Measurements from ENCODE around the gene TAS2R20. TPM values are rescaled to one million over a fixed set of nuclear protein-coding genes. Genes with fewer than 3 reads are reported as not detected.

Gene TAS2R20
- total RNA-seq: 20.5 TPM

GRCh38 chr12:10998204-10998603 is at the start of gene TAS2R20:
TAS2R20 (minus strand) TSS chr12:10998304; CDS start chr12:10997875, 429 bp downstream.

GRCh38 chr12:11031307-11031706 is 33.2 kb upstream of the TAS2R20 start, which contains the start of gene TAS2R31:
TAS2R31 (minus strand) TSS chr12:11031407; CDS start chr12:11031335, 72 bp downstream.

GRCh38 chr12:11022520-11022919 is 24.4 kb upstream of the TAS2R20 start, which contains the start of gene TAS2R19:
TAS2R19 (minus strand) TSS chr12:11022620; CDS start chr12:11022571, 49 bp downstream.

GRCh38 chr12:10986812-10987211 is 11.3 kb downstream of the TAS2R20 start, which contains the start of gene TAS2R50:
TAS2R50 (minus strand) TSS chr12:10986912; CDS start chr12:10986860, 52 bp downstream.

Other genes with a start within 250 kb of the TAS2R20 start
- not detected for gene TAS2R7, start 195.7 kb downstream of the TAS2R20 start, total RNA-seq
- not detected for gene TAS2R8, start 191.0 kb downstream of the TAS2R20 start, total RNA-seq
- gene TAS2R9, start 188.1 kb downstream of the TAS2R20 start, total RNA-seq: not detected
- 5.8 TPM for gene TAS2R10, start 171.9 kb downstream of the TAS2R20 start, total RNA-seq
- 11.7 TPM for gene PRR4, start 148.8 kb downstream of the TAS2R20 start, total RNA-seq
- gene PRH1, start 114.0 kb downstream of the TAS2R20 start, total RNA-seq: 117 TPM
- gene TAS2R13, start 88.7 kb downstream of the TAS2R20 start, total RNA-seq: 12.4 TPM
- gene PRH2, start 69.1 kb downstream of the TAS2R20 start, total RNA-seq: not detected
- gene TAS2R14, start 59.0 kb downstream of the TAS2R20 start, total RNA-seq: 21.2 TPM
- 17.0 TPM for gene TAS2R50, start 11.4 kb downstream of the TAS2R20 start, total RNA-seq
- 42.2 TPM for gene TAS2R19, start 24.3 kb upstream of the TAS2R20 start, total RNA-seq
- gene TAS2R31, start 33.1 kb upstream of the TAS2R20 start, total RNA-seq: 30.5 TPM
- 15.8 TPM for gene TAS2R46, start 64.0 kb upstream of the TAS2R20 start, total RNA-seq
- gene TAS2R43, start 94.0 kb upstream of the TAS2R20 start, total RNA-seq: 27.2 TPM
- 37.2 TPM for gene TAS2R30, start 136.3 kb upstream of the TAS2R20 start, total RNA-seq
- gene SMIM10L1, start 172.9 kb upstream of the TAS2R20 start, total RNA-seq: 11.3 TPM
- gene TAS2R42, start 188.6 kb upstream of the TAS2R20 start, total RNA-seq: not detected

Data from camera-type eye (tissue), 1 donor.